ENCODE data around the gene SPSB3. TPM values are rescaled to one million over a fixed set of nuclear protein-coding genes. Genes with fewer than 3 reads are reported as not detected.
"Not testable (repeated sequence)": the region's sequence is repeated elsewhere in the genome, so short reads cannot be mapped to it uniquely, and the experiment has no call there.

Gene SPSB3
- total and polyA plus RNA-seq, 5 donors from 2014 or later: 61.1 to 85.2 (median 72.3) TPM

GRCh38 chr16:1810536-1810935, 28.2 kb upstream of the SPSB3 start:
- no peak overlapping the region for H3K4me3 Mint-ChIP-seq
- DNase-seq: no peak
- H3K27ac Mint-ChIP-seq: no peak overlapping the region
- H3K9me3 ChIP-seq (ENCODE audit: control insufficient read depth in 2 of 2, low read length in 2 of 2): no peaks in the 10 kb centered on the region
- no peaks in the 10 kb centered on the region for H3K9me3 Mint-ChIP-seq
- H3K4me1 Mint-ChIP-seq: peaks cover 0 to 9% (median 7%) of the 10 kb centered on the region in 4 donors
- no peak overlapping the region for H3K4me3 ChIP-seq (ENCODE audit: low read depth, low read length)
- H3K4me1 ChIP-seq (ENCODE audit: control insufficient read depth, insufficient read depth, low read length, poor library complexity, severe bottlenecking): no peaks in the 10 kb centered on the region
- H3K27me3 Mint-ChIP-seq: no peaks in the 10 kb centered on the region
- peaks cover 38% of the 10 kb centered on the region for H3K36me3 ChIP-seq (ENCODE audit: control insufficient read depth, insufficient read depth, low read length)
- H3K27me3 ChIP-seq (ENCODE audit: control insufficient read depth, insufficient read depth, low read length): no peaks in the 10 kb centered on the region
- H3K36me3 Mint-ChIP-seq: peaks cover 30% of the 10 kb centered on the region
- H3K27ac ChIP-seq (ENCODE audit: insufficient read depth, low read length, poor library complexity, severe bottlenecking): no peak overlapping the region
- ATAC-seq (ENCODE audit: low read depth in 2 of 2): no peak

- Histone ChIP-seq H3K27ac (ENCODE audit: insufficient read depth, low read length, poor library complexity, severe bottlenecking) (no peak overlapping the region), H3K4me3 (ENCODE audit: low read depth, low read length) (no peak overlapping the region), H3K36me3 (ENCODE audit: control insufficient read depth, insufficient read depth, low read length) (peaks cover 34% of the 10 kb centered on the region), H3K4me1 (ENCODE audit: control insufficient read depth, insufficient read depth, low read length, poor library complexity, severe bottlenecking) (no peaks in the 10 kb centered on the region), H3K27me3 (ENCODE audit: control insufficient read depth, insufficient read depth, low read length) (no peaks in the 10 kb centered on the region), H3K9me3 (ENCODE audit: control insufficient read depth in 2 of 2, low read length in 2 of 2) (no peaks in the 10 kb centered on the region)
- Mint-ChIP-seq H3K4me3 (no peak overlapping the region), H3K27me3 (no peaks in the 10 kb centered on the region), H3K4me1 (peaks cover 0 to 9% (median 6%) of the 10 kb centered on the region in 4 donors), H3K27ac (no peak overlapping the region), H3K36me3 (peaks cover 27% of the 10 kb centered on the region), H3K9me3 (no peaks in the 10 kb centered on the region)
- DNase-seq (no peak), ATAC-seq (ENCODE audit: low read depth in 2 of 2) (no peak)
Observed at GRCh38 chr16:1810106-1810505, 27.7 kb upstream of the SPSB3 start.

GRCh38 chr16:1809281-1809801, 27.0 kb upstream of the SPSB3 start:
- peaks cover 0 to 9% (median 6%) of the 10 kb centered on the region in 4 donors for H3K4me1 Mint-ChIP-seq
- H3K9me3 Mint-ChIP-seq: no peaks in the 10 kb centered on the region
- no peak for DNase-seq

GRCh38 chr16:1808691-1809090, 26.3 kb upstream of the SPSB3 start:
- H3K36me3 Mint-ChIP-seq: peaks cover 21% of the 10 kb centered on the region
- H3K4me3 Mint-ChIP-seq: no peak overlapping the region

More at GRCh38 chr16:1809281-1809801, 27.0 kb upstream of the SPSB3 start:
- Histone ChIP-seq H3K9me3 (ENCODE audit: control insufficient read depth in 2 of 2, low read length in 2 of 2) (no peaks in the 10 kb centered on the region), H3K27ac (ENCODE audit: insufficient read depth, low read length, poor library complexity, severe bottlenecking) (no peak overlapping the region), H3K27me3 (ENCODE audit: control insufficient read depth, insufficient read depth, low read length) (no peaks in the 10 kb centered on the region), H3K4me1 (ENCODE audit: control insufficient read depth, insufficient read depth, low read length, poor library complexity, severe bottlenecking) (no peaks in the 10 kb centered on the region), H3K4me3 (ENCODE audit: low read depth, low read length) (no peak overlapping the region), H3K36me3 (ENCODE audit: control insufficient read depth, insufficient read depth, low read length) (peaks cover 30% of the 10 kb centered on the region)
- no peak for ATAC-seq (ENCODE audit: low read depth in 2 of 2)
- H3K36me3 Mint-ChIP-seq: peaks cover 24% of the 10 kb centered on the region
- no peaks in the 10 kb centered on the region for H3K27me3 Mint-ChIP-seq
- no peak overlapping the region for H3K27ac Mint-ChIP-seq
- no peak overlapping the region for H3K4me3 Mint-ChIP-seq

GRCh38 chr16:1807626-1808025, 25.3 kb upstream of the SPSB3 start:
- Histone ChIP-seq H3K4me1 (ENCODE audit: control insufficient read depth, insufficient read depth, low read length, poor library complexity, severe bottlenecking) (no peaks in the 10 kb centered on the region), H3K27me3 (ENCODE audit: control insufficient read depth, insufficient read depth, low read length) (no peaks in the 10 kb centered on the region), H3K27ac (ENCODE audit: insufficient read depth, low read length, poor library complexity, severe bottlenecking) (no peak overlapping the region), H3K9me3 (ENCODE audit: control insufficient read depth in 2 of 2, low read length in 2 of 2) (no peaks in the 10 kb centered on the region), H3K36me3 (ENCODE audit: control insufficient read depth, insufficient read depth, low read length) (peaks cover 20% of the 10 kb centered on the region), H3K4me3 (ENCODE audit: low read depth, low read length) (no peak overlapping the region)
- H3K27me3 Mint-ChIP-seq: no peaks in the 10 kb centered on the region
- ATAC-seq (ENCODE audit: low read depth in 2 of 2) (no peak), DNase-seq (no peak)
- H3K27ac Mint-ChIP-seq: no peak overlapping the region
- H3K4me3 Mint-ChIP-seq: no peak overlapping the region
- peaks cover 14% of the 10 kb centered on the region for H3K36me3 Mint-ChIP-seq
- H3K9me3 Mint-ChIP-seq: no peaks in the 10 kb centered on the region
- H3K4me1 Mint-ChIP-seq: no peaks in the 10 kb centered on the region

More at GRCh38 chr16:1808691-1809090, 26.3 kb upstream of the SPSB3 start:
- no peaks in the 10 kb centered on the region for H3K27me3 Mint-ChIP-seq
- H3K27ac Mint-ChIP-seq: no peak overlapping the region
- DNase-seq (no peak), ATAC-seq (ENCODE audit: low read depth in 2 of 2) (no peak)
- no peaks in the 10 kb centered on the region for H3K9me3 Mint-ChIP-seq
- Histone ChIP-seq H3K27ac (ENCODE audit: insufficient read depth, low read length, poor library complexity, severe bottlenecking) (no peak overlapping the region), H3K4me3 (ENCODE audit: low read depth, low read length) (no peak overlapping the region), H3K9me3 (ENCODE audit: control insufficient read depth in 2 of 2, low read length in 2 of 2) (no peaks in the 10 kb centered on the region), H3K36me3 (ENCODE audit: control insufficient read depth, insufficient read depth, low read length) (peaks cover 27% of the 10 kb centered on the region), H3K27me3 (ENCODE audit: control insufficient read depth, insufficient read depth, low read length) (no peaks in the 10 kb centered on the region), H3K4me1 (ENCODE audit: control insufficient read depth, insufficient read depth, low read length, poor library complexity, severe bottlenecking) (no peaks in the 10 kb centered on the region)
- peaks cover 0 to 9% (median 6%) of the 10 kb centered on the region in 4 donors for H3K4me1 Mint-ChIP-seq

- peaks cover 0 to 17% (median 2%) of the 10 kb centered on the region in 7 donors for H3K9me3 Mint-ChIP-seq
Observed at GRCh38 chr16:1800701-1801100, 18.3 kb upstream of the SPSB3 start.

GRCh38 chr16:1799263-1799662, 16.9 kb upstream of the SPSB3 start:
- not testable (repeated sequence) for H3K4me1 ChIP-seq (ENCODE audit: control insufficient read depth, insufficient read depth, low read length, poor library complexity, severe bottlenecking); H3K27me3 ChIP-seq (ENCODE audit: control insufficient read depth, insufficient read depth, low read length); H3K27ac Mint-ChIP-seq; H3K36me3 ChIP-seq (ENCODE audit: control insufficient read depth, insufficient read depth, low read length); H3K4me3 Mint-ChIP-seq; H3K27me3 Mint-ChIP-seq; H3K4me3 ChIP-seq (ENCODE audit: low read depth, low read length); H3K27ac ChIP-seq (ENCODE audit: insufficient read depth, low read length, poor library complexity, severe bottlenecking); H3K36me3 Mint-ChIP-seq; H3K4me1 Mint-ChIP-seq; DNase-seq; ATAC-seq (ENCODE audit: low read depth in 2 of 2)
- peaks cover 3 to 15% of the 10 kb centered on the region in 2 experiments for H3K9me3 ChIP-seq (ENCODE audit: control insufficient read depth in 2 of 2, low read length in 2 of 2)
- H3K9me3 Mint-ChIP-seq: peaks cover 0 to 17% (median 2%) of the 10 kb centered on the region in 7 donors

More at GRCh38 chr16:1800701-1801100, 18.3 kb upstream of the SPSB3 start:
- ATAC-seq (ENCODE audit: low read depth in 2 of 2): no peak
- peaks cover 6% of the 10 kb centered on the region for H3K36me3 Mint-ChIP-seq
- Histone ChIP-seq H3K27ac (ENCODE audit: insufficient read depth, low read length, poor library complexity, severe bottlenecking) (no peak overlapping the region), H3K4me1 (ENCODE audit: control insufficient read depth, insufficient read depth, low read length, poor library complexity, severe bottlenecking) (no peaks in the 10 kb centered on the region), H3K9me3 (ENCODE audit: control insufficient read depth in 2 of 2, low read length in 2 of 2) (peaks cover 3 to 15% of the 10 kb centered on the region in 2 experiments), H3K4me3 (ENCODE audit: low read depth, low read length) (no peak overlapping the region), H3K36me3 (ENCODE audit: control insufficient read depth, insufficient read depth, low read length) (no peaks in the 10 kb centered on the region), H3K27me3 (ENCODE audit: control insufficient read depth, insufficient read depth, low read length) (no peaks in the 10 kb centered on the region)
- H3K27ac Mint-ChIP-seq: peak overlapping the region in 1 of 3 donors; percentile 5
- peaks cover 0 to 2% (median 0%) of the 10 kb centered on the region in 4 donors for H3K4me1 Mint-ChIP-seq
- no peak for DNase-seq
- no peak overlapping the region for H3K4me3 Mint-ChIP-seq
- H3K27me3 Mint-ChIP-seq: no peaks in the 10 kb centered on the region

All from CD4-positive, CD25-positive, alpha-beta regulatory T cell (primary cell).